ENCODE data around the gene NEIL3.
"Not testable (repeated sequence)": the region's sequence is repeated elsewhere in the genome, so short reads cannot be mapped to it uniquely, and the experiment has no call there.

NEIL3 gene

DNA sequence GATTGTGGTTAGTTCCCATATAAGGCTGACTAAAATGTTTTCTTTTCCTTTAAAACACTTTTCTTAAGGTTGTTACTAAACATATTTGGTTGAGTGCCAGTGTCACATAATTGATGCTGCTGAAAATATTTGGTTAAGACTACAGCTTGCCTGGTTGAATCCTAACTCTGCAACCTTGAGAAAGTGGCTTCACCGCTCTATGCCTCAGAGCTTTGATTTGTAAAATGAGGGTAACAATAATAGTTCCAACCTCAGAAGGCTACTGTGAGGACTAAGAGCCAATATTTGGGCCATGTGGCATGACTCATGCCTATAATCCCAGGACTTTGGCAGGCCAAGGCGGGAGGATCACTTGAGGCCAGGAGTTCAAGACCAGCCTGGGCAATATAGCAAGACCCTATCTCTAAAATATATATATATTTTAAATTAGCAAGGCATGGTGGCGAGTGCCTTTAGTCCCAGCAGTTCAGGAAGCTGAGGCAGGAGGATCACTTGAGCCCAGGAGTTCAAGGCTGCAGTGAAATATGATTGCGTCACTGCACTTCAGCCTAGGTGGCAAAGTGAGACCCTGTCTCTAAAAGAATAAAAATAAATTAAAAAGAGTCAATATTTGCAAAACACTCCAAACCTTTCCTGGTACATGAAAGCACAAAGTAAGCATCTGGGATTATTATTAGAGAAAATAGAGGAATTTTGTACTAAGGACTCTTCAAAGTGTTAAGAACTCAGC, 7.1 kb upstream of the NEIL3 start:
- no peak for DNase-seq

GRCh38 chr4:177304094-177304493, 5.6 kb upstream of the NEIL3 start:
- DNase-seq = no peak

DNA sequence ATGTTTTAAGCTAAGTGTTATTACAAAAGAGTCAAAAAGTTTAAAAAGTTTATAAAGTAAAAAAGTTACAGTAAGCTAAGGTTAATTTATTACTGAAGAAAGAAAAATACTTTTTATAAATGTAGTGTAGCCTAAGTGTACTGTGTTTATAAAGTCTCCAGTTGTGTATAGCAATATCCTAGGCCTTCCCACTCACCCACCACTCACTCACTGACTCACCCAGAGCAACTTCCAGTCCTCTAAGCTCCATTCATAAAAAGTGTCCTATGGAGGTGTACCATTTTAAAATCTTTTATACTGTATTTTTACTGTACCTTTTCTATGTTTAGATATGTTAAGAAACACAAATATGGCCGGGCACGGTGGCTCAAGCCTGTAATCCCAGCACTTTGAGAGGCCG, 4.8 kb upstream of the NEIL3 start:
- not testable (repeated sequence) for DNase-seq

GRCh38 chr4:177308125-177308524, 1.5 kb upstream of the NEIL3 start:
- no peak for DNase-seq

- DNase-seq = no peak
Observed at GRCh38 chr4:177308847-177309521, 690 bp upstream of the NEIL3 start.

- no peak for DNase-seq
Observed at GRCh38 chr4:177311589-177311988, 1.9 kb downstream of the NEIL3 start.

DNA sequence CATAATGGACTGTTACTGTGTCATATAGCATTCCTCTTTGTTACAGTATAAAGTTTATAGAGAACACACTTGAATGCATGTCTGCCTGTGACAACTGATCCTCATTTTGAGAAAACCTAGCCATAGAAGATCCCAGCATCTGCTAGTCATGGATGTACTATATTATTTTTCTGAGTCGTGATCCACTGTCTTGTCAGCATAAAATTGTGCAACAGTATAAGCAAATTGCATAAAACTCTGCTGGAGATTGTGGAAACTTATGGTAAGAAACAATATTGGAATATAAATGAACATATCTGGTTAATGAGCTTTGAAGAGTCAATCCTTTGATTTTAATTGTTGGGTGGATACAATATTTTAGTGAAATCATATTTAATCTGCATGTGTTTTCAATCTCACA, 3.6 kb downstream of the NEIL3 start:
- no peak for DNase-seq

DNA sequence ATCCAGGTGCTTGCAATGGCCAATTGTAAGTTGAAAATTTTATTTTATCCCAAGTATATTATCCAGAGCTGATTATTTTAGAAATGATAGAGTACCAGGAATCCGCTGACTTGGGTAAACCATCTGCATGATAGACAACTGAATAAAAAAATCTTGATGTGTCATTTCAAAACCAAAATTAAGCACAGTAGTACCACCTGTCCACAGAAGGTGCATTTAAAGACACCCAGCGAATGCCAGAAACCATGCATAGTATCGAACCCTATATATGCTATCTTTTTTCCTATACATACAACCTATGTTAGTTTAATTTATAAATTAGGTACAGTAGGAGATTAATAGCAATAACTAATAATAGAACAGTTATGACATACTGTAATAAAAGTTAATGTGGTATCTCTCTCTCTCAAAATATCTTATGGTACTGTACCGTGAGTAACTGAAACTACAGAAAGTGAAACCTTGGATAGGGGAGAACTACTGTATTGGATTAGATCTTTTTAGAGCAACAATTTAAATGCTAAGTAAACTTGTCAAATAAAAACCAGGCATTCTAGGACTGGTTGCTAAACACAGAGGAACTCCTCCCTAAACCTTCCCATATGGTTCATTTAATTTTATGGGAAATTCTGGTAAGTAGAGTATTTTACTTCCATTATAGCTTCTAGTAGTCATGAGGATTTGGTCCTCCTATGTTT, 6.2 kb downstream of the NEIL3 start:
- DNase-seq = no peak

- DNase-seq = no peak
Observed at GRCh38 chr4:177320721-177321120, 11.0 kb downstream of the NEIL3 start.

GRCh38 chr4:177321647-177322046, 12.0 kb downstream of the NEIL3 start:
- DNase-seq = no peak

- DNase-seq = no peak
Observed at GRCh38 chr4:177322266-177322665, 12.6 kb downstream of the NEIL3 start.

- DNase-seq = no peak
Observed at GRCh38 chr4:177322881-177323280, 13.2 kb downstream of the NEIL3 start.

DNA sequence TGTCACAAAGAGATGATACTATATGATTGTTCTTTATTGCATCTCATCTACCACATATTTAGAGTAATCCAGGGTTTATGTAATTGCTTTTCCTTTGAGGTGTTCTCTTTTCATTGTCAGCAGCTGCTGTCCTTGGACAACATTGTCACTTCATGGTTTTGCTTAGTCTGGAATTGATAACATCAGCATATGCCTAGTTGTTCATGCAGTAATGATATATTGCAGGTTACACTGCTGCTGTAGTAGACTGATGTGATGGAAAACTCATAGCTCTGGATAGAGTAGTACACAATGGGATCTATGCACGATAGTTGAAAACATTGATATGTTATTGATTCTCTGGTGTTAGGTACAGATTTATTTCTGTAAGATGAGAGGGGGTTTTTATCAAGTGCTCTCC, 13.7 kb downstream of the NEIL3 start:
- no peak for DNase-seq

GRCh38 chr4:177332119-177332518, 22.4 kb downstream of the NEIL3 start:
- no peak for DNase-seq

DNA sequence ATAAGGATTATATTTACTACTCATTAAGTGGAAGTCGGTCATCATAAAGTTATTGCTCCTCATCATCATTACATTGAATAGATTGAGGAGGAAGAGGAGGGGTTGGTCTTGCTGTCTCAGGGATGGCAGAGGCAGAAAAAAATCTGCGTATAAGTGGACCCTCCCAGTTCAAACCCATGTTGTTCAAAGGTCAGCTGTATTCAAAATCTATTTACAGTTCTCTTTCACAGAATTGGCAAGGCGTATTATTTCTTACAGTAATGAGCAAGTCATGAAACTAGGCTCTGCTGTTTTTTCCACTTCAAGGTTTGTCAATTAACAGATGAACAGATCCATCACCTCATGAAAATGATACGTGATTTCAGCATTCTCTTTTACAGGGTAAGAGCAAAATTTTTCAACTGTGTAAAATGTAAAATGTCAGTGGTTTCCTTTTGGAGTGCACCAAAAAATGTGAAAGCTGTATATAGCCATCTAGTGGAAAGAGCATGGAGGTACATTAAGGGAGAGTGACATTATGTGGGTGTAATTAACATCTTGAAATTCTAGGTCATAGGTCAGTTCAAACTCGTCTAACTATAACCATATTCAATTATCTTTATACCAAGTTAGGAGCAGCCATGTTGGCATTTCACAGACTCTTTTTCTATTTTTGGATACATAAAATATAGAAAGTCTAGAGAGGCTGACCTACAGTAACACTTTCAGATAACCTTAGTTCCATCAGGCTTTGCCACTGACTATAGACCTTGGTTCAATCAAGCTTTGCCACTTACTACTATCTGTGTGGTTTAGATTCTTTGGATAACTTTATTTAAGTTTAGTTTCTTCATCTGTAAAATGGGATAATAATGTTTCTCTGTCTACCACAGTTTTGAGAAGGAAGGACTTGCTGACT, 30.1 kb downstream of the NEIL3 start:
- DNase-seq = no peak

GRCh38 chr4:177348348-177348747, 38.7 kb downstream of the NEIL3 start:
- no peak for DNase-seq

DNA sequence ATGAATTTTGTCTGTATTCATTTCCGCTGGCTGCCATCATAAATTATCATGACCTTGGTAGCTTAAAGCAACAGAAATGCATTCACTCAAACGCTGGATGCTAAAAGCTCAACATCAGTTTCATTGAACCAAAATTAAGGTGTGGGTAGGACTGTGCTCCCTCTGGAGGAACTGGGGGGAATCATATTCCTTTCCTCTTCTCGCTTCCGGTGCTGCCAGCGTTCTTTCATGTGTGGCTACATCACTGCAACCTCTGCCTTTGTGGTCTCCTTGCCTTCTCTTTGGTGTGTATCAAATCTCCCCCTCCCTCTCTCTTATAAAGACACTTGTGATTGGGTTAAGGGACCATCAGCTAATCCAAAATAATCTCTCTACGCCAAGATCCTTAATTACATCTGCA, 39.5 kb downstream of the NEIL3 start:
- no peak for DNase-seq

GRCh38 chr4:177351622-177352244, 42.1 kb downstream of the NEIL3 start:
- no peak for DNase-seq

DNA sequence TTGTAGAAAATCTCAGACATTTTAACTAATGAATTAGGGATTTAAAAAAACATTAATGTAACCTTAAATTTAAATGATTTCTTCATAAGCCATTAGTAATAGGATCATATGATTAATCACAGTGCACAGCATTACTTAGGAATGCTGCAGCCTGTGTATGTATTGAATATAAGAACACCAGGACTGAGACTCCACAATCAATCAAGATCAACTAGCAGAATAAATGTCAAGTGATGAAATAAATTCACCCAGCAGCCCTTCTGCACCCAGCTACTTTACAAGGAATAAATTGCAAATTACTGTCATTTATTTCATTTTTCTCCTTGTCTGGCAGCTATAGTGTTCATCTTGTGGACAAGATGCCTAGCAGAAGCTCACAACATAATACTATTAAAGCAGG, 46.5 kb downstream of the NEIL3 start:
- no peak for DNase-seq

DNA sequence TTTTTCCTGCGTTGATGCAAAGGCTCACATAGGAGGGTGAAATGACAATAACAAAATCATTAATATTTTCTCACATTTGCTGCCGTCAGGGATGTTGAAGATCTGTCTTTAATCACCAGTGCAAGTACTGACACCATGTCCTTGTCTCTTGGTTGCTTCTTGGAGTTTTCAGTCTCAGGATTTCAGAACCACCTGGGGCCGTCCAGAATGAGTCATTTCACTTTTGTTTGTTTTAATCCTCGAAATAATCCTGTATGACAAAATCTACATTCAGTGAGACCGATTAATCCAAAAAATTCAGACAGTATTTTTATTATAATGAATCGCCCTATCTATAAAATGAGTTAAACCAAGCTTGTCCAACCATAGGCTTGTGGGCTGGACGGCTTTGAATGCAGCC, 47.2 kb downstream of the NEIL3 start:
- DNase-seq = no peak

DNA sequence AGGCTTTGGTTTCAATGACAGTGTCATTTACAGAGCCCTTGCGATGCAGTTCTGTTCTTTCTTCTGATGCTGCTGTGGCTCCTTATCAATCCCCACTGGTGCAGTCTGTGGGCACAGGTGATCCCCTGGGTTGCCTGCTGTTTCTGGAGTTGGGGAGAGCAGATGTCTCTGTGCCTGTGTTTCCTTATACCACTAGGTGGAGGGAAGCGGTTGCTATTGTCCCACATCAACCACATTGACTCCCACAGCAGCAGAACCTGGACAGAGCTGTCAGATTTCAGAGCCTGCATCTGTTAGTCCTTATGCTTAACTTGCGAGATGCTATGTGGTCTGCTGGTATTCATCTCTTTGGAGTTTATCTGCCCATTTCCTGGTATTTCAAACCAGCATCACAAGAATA, 57.7 kb downstream of the NEIL3 start:
- DNase-seq = no peak

DNA sequence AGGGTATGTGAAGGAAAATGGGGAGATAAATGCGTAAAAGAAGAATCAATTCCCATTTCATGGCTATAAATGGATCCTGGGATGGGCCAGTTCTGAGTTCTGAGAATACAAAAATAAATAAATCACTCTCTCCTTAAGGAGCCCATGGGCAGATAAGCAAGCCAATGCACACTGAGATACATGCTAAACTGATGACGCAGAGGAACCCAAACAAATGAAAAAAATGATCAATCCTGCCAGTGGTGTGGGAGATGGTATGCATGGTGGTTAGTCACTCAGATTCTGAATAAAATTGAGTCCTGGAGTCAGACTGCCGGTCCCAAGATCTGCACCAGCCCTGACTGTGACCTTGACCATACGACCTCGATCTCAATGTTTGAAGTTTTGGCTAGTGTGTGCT, 59.7 kb downstream of the NEIL3 start:
- no peak for DNase-seq

DNA sequence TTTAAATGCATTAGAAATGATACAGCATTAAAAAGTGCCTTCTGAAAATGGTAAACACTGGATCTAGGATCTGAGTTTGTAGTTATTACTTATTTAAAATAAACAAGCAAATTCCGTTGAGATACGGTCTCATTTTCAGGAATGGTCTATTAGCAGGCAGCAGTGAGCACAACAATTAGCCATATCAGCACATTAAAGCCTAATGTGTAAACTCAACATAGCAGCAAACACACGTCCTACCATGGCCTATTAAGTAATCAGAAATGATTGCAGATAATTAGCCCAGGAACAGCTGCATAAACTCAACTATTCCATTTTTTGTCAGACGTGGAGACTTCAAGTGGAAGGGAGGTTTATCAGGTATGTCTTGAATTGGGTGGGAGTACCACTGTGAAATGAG, 61.8 kb downstream of the NEIL3 start:
- DNase-seq = no peak

All from stimulated activated CD4-positive, alpha-beta T cell treated with anti-CD3 and anti-CD28 coated beads, Interleukin-4, amount 100 ng/mL, for 4 hours (primary cell).